HG03108 (cell line): Measurements from ENCODE around the gene ATOH1.
A peak's percentile ranks its signal among the peaks of the same experiment; 100 is the strongest.

Experiments
- ATAC-seq: cut with Tn5 transposase; IDR thresholded peaks from one replicate; pipeline ENCODE4 v1.9.1; 2021; ENCODE audit warnings: moderate library complexity; ENCODE audit not compliant: unreplicated experiment

The ATOH1 gene

DNA sequence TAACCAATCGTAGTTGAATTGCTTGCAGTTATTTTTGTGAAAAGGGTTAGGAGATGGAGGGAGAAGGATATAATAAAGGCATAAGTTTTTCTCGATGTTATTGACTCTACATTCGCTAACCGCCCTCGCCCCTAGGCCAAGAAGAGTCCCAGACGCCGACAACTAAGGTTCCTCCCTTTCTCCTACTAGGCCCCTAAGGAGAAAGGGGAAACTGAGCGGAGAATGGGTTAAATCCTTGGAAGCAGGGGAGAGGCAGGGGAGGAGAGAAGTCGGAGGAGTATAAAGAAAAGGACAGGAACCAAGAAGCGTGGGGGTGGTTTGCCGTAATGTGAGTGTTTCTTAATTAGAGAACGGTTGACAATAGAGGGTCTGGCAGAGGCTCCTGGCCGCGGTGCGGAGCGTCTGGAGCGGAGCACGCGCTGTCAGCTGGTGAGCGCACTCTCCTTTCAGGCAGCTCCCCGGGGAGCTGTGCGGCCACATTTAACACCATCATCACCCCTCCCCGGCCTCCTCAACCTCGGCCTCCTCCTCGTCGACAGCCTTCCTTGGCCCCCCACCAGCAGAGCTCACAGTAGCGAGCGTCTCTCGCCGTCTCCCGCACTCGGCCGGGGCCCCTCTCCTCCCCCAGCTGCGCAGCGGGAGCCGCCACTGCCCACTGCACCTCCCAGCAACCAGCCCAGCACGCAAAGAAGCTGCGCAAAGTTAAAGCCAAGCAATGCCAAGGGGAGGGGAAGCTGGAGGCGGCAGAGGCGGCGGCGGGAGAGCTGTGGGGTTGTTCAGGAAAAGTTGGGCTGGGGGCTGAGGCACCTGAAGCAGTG lies 5.9 kb downstream of the ATOH1 start:
- no peak for ATAC-seq

DNA sequence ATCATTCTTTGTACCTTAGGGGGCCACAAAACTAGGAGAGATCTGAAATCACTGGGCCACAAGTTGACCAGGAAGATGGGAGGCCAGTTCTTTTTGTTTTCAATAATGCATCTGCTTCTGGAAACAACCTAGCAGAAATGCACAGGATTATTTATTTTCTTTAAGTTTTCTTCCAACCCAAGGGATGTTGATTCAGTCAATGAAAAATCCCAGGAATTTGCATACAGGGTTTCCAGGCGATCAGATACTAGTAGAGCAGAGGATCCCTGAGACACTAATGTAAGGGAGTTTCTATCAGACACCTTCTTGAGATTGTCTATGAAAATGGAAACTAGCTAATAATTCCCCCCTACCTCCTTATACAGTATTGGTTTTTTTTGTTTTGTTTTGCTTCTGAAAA lies 7.4 kb downstream of the ATOH1 start:
- ATAC-seq, result no peak

DNA sequence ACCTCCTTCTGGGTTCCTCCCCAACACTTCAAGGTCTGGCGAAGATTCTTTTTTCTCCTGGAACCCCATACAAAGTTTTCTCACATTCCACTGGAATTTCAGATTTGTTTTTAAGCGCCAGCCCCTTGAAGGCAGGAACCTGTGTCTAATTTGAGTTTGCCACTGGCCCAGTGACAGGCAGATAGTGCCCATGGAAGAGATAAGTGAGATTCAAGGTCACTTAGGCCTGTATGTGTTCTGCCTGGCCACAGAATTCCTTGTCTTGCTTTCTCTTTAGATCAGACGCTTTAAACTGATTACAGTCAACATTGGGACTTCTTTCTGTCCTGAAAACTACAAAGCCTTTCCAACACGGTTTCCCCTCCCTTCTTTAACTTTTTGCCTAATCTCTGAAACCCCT lies 11.2 kb downstream of the ATOH1 start:
- ATAC-seq, result no peak

DNA sequence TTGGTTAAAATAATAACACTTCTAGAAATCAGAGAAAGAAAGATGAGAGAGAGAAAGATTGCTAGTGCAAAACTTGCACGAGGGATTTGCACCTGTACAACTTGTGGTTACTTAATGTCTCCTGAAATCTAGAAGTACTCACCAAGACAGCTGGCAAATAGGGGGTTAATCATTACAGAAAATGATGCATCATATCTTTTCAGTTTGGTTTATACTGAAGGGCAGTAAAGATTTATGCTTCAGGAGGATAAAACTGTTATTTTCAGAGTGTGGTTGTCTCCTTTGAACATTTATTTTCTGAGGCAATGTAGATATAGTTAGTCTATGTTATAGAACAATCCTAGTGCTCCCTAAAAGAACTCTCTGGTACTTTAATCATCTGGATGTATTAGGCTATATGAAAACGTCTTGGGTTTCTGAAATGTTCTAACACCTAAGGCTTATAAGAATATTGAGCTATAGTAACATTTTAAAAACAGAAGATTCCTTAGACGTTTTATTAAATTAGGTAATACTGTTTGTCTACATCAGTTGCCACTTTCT lies 13.3 kb downstream of the ATOH1 start:
- ATAC-seq, result no peak

DNA sequence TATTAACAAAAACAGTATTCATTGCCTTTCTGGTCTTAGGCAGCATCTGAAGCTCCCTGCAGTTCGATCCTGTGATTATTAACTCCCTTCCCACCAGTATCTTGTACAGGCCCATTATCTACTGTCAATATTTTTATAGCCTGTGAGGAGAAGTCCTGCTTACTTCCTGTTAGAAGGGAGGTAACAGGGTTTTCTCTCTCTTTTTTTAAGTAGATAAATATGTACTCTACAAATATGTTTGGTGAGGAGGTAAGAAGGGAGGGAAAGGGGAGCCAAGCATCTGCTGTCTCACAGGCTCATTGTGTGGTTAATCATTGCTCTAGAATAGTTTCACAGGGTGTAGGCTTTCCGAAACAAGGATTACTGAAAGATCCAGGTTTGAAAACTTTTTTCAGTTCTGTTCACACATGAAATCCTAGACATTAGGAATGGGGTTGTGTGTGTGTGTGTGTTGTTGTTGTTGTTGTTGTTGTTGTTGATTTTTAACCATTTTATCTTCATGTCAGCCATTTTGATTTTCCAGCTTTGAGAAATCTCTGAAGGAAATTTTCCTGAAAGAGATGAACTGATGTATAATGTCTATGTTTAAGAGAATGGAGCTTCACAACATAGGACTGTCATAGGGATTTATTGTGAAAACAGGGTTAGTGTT lies 14.2 kb downstream of the ATOH1 start:
- peak; percentile 62 for ATAC-seq

DNA sequence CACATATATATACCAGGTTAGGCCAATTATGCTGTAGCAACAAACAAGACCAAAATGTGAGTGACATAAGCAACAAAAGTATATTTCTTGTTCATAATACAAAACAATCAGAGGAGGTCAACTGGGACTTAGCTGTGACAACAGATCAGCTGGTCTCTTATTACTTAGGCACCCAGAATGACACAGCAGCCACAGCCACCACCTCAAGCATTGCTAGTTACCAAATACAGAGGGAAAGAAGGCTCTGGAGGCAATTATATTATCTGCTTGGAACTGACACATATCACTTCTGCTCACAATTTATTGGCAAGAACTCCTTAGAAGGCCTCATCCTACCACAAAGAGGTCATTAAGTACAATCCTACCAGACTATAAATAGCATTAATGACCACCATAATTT lies 15.2 kb downstream of the ATOH1 start:
- ATAC-seq, result no peak

DNA sequence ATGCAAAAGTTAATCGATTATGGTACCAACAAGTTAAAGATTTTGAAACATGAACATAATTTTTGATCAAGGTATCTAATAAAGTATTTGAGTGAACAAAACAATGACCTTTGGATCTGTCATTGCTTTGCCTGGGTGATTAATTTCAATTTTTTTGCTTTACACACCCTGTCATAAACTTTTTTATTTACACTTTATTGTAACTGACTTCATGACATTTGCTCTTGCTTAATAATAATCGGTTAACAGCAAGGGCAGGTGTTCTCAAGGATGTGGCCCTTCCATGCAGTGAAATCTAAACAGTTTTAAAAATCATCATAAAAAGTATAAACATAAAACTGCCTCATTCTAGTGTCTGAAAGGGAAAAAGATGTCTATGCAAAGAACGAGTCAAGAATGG lies 24.1 kb downstream of the ATOH1 start:
- ATAC-seq, result no peak

DNA sequence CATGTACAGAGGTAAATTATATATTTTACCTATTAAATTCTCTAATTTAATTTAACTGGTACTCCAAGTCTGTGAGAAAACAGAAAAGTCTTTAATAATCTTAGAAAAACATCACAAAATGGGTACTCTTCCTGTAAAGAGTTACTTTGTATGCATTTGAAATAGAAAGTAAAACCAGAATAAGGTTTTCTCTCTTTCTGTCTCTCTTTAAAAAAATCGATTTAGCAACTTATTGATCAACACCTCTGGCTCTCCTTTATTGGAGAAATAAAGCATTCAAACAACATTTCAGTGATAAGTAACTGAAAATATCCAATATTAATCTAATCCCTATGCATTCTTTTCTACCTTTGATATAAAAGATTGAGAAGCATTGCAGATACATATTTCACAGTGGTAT lies 27.4 kb downstream of the ATOH1 start:
- ATAC-seq, result no peak

DNA sequence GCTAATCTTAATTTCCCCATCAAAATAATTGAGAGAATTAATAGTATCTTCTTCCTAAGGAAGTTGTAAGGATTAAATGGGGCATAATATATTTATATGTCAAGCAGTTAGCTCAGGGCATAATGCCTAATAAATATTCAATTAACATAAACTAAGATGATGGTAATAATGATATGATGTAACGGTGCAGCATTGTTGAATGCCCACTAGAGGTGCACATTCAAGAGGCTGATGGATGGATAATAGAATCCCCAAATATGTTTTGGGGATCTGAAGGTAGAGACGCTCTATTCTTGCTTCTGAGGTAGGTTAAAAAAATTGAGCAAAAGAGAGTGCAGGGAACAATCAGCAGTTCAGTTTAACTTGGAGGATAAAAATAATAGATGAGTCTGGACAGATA lies 37.1 kb downstream of the ATOH1 start:
- no peak for ATAC-seq

DNA sequence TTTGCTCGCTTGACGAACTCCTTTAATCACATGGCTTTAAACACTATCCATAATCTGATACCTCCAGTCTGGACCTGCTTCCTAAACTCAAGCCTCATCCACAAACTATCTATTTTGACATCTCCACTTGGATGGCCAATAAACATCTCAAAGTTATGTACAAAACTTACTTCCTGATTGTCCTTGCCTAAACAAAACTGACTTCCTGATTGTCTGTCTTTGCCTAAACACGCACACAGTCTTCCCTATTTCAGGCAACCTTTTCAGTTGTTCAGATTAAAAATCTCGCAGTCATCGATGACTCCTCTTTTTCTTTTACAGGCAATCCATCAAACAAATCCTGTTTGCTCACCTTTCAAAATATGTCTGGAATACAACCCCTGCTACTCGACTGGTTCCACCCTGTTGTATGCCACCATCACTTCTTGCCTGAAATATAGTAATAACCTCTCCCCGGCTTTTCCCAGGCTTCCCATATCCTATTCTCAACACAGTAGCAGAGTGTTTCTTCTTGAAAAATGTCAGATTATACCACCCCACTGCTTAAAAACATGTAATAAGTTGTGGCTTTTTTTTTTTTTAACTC lies 39.0 kb downstream of the ATOH1 start:
- no peak for ATAC-seq

DNA sequence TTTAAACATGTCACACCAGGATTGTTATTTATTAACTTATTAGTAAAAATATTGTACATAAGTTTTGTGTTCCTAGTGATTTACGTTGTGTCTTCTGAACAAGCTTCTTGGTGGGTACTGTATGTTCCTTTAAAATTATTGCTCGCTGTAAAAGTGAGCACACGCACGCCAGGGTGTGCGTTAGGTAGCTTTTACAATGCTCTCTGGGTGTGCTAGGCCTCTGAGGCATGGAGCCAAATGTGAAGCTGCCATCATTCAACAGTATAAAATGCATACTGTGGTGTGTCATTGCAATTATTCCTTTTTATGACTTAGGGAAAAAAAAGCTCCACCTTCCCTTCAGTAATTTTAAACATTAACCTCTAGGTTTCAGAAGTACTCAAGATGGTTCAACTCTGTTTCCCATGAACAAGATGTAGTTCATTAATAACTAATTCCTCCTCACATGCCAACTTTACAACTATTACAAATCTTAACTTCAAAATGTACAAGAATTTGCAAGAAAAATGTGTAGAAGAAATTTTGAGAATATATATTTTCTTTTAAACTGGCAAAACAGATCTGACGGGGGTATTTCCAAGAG lies 42.4 kb downstream of the ATOH1 start:
- no peak for ATAC-seq

DNA sequence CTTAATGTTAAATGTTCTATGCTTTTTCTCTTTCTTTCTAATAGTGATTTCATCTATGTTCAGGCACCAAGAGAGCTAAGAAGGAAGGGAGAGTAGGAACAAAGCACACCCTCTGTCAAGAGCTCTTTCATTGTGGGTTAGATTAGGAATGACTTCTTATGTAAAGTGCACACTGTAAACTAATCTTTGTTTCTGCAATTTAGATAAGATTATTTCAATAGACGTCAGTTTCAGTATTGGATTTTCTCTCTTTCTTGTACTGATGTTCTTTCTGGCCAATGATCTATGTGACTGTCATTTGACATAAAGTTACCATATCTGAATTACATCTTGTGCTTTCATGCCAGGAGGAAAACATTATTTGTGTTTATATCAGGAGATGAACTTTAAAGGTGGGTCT lies 48.2 kb downstream of the ATOH1 start:
- ATAC-seq, result no peak

DNA sequence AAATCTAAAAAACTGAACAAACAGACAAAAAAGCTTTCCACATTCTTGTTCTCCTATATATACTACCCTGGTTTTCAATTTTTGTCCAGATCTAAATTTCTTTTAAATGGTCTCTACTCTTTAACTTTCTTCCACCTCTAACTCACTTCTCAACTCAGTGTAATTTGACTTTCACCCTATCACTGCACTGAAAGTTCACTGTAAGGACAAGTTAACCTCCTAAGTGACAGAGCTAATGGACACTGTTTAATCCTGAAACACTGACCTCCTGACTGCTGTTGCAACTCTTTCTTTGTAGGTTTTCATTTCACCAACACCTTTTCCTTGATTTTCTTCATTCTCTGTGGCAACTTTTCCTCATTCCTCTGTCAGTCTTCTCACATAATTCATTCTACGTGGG lies 50.0 kb downstream of the ATOH1 start:
- ATAC-seq, result no peak

DNA sequence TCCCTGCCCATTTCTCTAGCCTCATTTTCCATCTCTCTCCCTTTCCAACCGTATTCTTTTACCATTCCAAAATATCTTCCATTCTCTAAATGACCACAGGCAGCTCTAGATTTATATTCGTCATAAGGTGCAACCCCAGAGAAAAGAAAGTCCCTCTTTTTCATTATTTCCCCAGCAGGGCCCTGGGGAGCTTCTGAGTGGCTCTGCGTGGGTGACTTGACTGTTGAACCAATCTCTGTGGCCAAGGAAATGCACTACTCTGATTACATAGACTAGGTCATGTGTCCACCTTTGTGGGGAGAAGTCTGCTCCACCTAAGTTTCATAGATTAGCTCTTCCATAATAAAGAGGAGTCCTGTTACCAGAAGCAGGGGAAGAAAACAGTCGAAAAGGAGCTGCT lies 51.4 kb downstream of the ATOH1 start:
- ATAC-seq, result peak; percentile 59
